D721Med (cell line): ENCODE results near the gene PAX2.

Experiments used
- DNase-seq: peaks from one replicate; pipeline ENCODE4 v3.0.0; 2011; ENCODE audit warnings: low spot score; ENCODE audit not compliant: insufficient read length
- FAIRE-seq: peaks from 2 replicates; lab custom pipeline; 2011; peaks lifted over from hg19 to GRCh38; lab: Jason Lieb, UNC
- TF ChIP-seq, protein P1 (sequence below): IDR thresholded peaks from 2 replicates; pipeline ENCODE4 v1.5.1; 2012; ENCODE audit warnings: mild to moderate bottlenecking, control low read depth; ENCODE audit not compliant: insufficient read depth; ENCODE audit errors: missing control alignments

Gene PAX2

DNA sequence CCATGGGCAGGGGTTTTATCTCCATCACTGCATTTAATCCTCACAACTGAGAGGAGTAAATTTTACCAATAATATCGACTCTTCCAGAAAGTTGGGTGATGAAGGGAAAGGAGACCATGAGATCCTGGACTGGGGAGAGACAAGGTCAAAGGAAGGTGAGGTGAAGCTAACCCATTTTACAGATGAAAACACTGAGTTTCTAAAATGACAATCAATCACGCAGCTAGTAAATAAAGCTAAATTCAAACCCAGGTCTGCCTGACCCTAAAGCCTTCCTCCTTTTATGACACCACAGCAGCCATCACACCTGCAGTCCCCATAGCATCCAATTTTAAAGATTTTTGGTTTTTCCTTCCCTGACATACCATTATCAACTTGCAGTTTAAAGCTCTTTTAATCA is 103.4 kb downstream of the PAX2 start:
- FAIRE-seq (no peak), DNase-seq (no peak)
- TF ChIP-seq, protein P1, sequence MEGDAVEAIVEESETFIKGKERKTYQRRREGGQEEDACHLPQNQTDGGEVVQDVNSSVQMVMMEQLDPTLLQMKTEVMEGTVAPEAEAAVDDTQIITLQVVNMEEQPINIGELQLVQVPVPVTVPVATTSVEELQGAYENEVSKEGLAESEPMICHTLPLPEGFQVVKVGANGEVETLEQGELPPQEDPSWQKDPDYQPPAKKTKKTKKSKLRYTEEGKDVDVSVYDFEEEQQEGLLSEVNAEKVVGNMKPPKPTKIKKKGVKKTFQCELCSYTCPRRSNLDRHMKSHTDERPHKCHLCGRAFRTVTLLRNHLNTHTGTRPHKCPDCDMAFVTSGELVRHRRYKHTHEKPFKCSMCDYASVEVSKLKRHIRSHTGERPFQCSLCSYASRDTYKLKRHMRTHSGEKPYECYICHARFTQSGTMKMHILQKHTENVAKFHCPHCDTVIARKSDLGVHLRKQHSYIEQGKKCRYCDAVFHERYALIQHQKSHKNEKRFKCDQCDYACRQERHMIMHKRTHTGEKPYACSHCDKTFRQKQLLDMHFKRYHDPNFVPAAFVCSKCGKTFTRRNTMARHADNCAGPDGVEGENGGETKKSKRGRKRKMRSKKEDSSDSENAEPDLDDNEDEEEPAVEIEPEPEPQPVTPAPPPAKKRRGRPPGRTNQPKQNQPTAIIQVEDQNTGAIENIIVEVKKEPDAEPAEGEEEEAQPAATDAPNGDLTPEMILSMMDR: no peak

DNA sequence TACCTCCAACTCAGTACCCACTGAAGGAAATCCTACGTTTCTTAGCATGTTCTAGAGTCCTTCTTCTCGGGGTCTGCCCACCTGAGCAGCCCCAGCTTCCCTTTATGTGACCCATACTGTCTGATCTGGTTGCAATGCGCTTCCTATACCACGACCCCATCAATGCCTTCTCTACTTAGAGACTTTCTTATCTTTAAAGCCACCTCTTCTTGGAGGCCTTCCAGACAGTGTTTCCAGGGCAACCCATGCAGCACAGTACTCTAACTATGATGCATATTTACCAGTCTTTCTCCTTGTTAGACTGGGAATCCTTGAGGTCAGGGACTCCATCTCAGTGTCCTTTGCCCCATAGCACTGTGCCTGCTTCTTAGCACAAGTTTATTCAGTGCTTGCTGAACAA is 112.9 kb downstream of the PAX2 start:
- TF ChIP-seq, protein P1: no peak
- FAIRE-seq: no peak
- DNase-seq: no peak

GRCh38 chr10:100858747-100859483 is 113.5 kb downstream of the PAX2 start:
- TF ChIP-seq, protein P1: no peak
- DNase-seq: no peak
- no peak for FAIRE-seq

DNA sequence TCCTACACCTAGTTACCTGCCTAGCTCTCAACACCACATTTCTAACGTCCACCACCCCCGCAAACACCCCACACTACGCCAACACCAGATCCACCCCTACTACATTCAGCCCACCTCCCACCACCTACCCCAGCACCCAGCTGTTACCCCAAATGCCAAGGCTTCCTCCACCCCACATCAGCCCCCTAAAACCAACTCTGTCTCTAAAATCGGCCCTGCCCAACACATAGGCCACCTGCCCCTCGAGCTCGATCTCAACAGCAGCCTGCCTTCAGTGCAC is 114.0 kb downstream of the PAX2 start:
- FAIRE-seq: no peak
- no peak for DNase-seq
- TF ChIP-seq, protein P1: no peak

DNA sequence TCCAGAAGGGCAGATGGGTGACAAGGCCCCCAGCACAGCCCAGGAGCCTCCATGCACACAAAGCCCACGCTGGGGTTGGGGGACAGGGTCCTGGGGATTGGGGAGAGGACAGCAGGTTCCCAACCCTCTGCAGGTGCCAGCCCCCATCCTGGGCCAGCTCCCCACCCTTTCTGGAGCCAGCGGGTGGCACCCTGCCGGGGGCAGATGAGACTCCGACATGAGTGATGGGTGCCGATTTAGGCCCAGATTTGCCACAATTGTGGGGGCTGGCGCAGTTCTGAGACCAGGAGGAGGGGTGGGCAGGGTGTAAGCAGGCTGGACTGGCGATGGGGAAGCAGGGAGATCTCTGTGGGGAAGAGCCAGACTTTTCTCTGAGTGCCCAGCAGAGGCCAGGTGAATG is 118.1 kb downstream of the PAX2 start:
- FAIRE-seq (no peak), DNase-seq (no peak)
- TF ChIP-seq, protein P1: no peak

DNA sequence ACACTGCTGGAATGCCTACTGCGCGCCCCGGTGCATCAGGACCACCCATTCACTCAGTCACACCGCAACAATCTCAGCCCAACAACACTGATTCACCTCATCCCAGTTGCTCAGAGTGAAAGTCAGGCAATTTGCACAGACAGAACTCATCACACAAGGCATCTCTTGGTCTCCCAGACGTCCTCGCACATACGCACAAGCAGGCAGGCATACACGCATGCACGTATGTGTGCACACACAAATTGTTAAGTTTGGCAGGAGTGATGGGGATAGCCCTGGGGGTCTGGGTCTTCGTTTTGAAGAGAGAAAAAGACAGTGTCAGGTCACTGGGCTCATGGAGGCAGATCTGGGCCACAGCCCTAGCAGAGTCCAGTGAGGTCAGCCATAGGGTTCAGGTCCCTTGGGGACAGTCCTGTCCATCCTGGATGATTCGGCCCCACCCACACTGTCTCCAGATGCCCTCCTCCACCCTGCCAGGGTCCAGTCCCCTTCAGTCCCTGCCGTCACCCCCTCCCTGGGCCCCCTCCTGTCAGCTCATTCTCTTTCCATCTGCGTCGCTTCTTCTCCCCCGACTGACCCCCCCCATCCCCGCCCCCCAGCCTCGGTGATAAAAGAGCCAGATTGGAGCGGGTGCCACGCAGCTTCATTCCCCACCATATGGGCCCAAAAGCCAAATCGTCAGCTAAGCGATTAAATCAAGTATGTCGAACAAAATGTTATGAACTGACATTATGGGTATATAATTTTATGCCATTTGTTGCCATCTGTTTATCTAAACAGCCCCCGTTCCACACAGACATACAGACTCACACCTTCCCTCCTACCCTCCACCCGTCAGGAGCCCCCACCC is 118.9 kb downstream of the PAX2 start:
- TF ChIP-seq, protein P1: no peak
- DNase-seq (no peak), FAIRE-seq (no peak)

DNA sequence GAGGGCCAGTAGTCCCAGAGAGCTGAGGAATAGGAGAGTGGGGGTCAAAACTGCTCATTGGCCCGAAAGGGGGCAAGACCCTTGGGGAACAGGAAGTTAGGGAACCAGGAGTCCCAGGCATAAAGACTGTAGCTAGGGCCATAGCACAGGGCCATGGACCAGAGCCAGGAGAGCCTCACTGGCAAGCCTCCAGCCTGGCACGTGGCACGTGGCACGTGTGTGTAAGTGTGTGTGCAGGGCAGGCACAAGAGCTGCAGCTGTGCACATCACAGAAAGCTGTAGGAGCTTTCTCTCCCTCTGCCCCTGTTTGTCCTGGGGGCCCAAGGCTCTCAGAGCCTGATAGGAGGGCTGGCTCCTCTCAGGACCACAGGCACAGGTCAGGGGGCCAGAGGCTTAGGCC is 119.6 kb downstream of the PAX2 start:
- DNase-seq (no peak), FAIRE-seq (no peak)
- TF ChIP-seq, protein P1: no peak
